GM15510 (cell line): ENCODE data around the gene DOK6.

Source experiments
- POLR2A ChIP-seq: IDR thresholded peaks from 3 replicates; pipeline ENCODE4 v1.6.1; 2011; ENCODE audit warnings: borderline replicate concordance; ENCODE audit not compliant: insufficient read length; ENCODE audit errors: extremely low read depth

Gene DOK6

GRCh38 chr18:69617408-69617807 is 216.7 kb downstream of the DOK6 start:
- TF ChIP-seq POLR2A: no peak

DNA sequence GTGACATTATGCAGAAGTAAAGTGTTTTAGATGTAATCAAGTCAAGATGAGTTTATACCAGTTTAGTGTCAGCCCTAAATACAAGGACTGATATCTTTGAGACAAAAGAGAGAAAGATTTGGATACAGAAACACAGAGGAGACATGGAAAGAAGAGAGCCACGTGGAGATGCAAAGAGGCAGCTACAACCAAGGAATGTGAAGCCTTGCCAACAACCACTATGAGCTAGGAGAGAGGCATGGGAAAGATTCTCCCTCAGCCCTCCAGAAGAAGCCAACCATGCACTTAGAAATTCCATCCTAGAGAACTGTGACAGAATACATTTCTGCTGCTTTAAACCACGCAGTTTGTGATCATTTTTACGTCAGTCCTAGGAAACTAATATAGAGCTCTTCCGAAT is 217.2 kb downstream of the DOK6 start:
- TF ChIP-seq POLR2A: no peak

DNA sequence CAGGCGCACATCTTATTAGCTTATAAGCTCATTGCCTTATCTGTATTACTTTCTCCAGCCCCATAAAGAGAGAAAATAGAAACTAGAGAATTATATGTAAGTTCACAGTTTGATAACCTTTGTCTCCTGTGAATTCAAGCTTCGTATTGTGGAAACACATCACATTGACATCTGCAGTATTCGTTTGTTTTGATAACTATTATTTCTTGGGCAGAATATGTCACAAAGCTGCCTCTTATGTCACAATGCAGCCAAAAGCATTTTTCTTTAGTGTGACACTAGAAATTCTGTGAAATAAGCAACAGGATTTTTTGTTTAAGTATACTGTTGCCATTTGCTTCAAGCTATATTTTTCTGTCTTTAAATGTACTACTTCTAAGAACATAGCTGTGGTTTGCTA is 221.5 kb downstream of the DOK6 start:
- TF ChIP-seq POLR2A: no peak

- no peak for TF ChIP-seq POLR2A
These were observed 222.3 kb downstream of the DOK6 start for GRCh38 chr18:69622961-69623360.

DNA sequence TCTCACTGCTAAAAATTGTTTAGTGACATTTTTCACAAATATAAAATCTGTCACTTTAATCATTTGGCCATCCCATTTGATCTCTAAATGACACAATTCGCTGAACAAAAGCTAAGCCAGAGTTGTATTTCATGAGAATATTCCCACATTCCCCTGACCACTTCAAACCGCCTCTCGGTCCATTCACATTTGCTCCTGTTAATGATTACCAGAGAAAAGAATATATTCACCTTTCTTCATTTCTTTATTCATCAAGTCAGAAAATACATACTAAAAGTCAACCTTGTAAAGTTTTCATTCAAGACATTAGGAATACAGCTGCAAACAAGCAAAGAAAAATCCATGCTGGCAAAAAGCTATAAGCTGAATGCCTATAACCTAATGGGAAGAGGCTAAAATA is 225.5 kb downstream of the DOK6 start:
- no peak for TF ChIP-seq POLR2A

- TF ChIP-seq POLR2A: no peak
These were observed 226.1 kb downstream of the DOK6 start for GRCh38 chr18:69626643-69627242.

GRCh38 chr18:69628774-69629359 is 228.2 kb downstream of the DOK6 start:
- TF ChIP-seq POLR2A: no peak

DNA sequence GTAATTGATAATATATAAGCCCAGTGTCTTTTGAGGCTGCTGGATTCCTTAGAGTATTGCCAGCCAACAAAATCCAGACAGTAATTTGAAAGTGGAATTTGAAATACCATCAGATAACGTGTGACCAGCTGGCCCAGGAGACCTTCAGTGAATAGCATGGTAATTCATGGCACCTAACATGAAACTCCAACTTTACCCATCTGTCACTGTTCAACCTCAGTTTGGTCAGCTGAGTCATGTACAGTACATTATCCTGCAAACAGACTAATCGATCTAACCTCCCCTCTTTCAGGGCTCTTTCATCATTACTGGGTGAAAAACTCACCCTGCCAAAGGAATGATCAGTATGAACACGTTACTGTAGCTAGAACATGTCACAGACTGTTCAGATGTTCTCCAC is 230.6 kb downstream of the DOK6 start:
- TF ChIP-seq POLR2A: no peak

DNA sequence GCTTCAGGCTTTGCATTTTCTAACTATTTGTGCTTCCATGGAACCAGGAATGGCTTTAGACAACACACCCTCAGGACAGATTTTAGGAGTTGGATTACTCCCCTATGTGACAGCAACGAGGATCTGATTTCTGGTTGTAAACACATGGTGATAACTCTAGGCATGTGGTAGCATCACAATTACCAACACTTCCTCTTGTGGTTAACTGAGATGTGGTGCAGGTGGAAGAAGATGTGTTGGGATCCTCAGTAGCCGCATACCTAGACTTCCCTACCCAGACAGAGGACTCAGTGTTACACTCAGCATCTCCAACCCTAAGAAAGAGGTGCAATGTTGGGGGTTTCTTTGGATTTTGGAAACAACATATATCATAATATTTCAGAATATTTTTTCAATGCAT is 234.8 kb downstream of the DOK6 start:
- no peak for TF ChIP-seq POLR2A

- TF ChIP-seq POLR2A: no peak
These were observed 236.0 kb downstream of the DOK6 start for GRCh38 chr18:69636529-69637301.

- no peak for TF ChIP-seq POLR2A
These were observed 237.4 kb downstream of the DOK6 start for GRCh38 chr18:69638056-69638455.

- TF ChIP-seq POLR2A: no peak
These were observed 247.0 kb downstream of the DOK6 start for GRCh38 chr18:69647702-69648101.

DNA sequence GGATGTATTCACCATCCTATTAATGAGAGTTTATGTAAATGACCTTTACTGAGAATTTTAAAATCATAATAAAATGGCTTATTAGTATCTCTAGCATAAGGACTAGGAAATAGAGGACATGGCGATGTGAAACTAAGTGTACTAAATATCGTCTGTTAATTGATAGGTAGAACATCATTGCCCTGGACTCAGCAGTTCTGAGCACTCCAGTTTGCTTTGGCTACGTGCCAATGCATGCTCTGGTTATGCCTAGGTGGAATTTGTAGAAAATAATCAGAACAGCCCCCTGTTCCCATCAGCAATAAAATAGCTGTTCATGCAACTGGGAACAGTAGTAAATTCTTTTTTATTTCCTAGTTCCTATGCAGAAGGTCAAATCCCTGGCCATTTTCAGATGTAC is 247.8 kb downstream of the DOK6 start:
- no peak for TF ChIP-seq POLR2A

GRCh38 chr18:69649684-69650083 is 249.0 kb downstream of the DOK6 start:
- no peak for TF ChIP-seq POLR2A

DNA sequence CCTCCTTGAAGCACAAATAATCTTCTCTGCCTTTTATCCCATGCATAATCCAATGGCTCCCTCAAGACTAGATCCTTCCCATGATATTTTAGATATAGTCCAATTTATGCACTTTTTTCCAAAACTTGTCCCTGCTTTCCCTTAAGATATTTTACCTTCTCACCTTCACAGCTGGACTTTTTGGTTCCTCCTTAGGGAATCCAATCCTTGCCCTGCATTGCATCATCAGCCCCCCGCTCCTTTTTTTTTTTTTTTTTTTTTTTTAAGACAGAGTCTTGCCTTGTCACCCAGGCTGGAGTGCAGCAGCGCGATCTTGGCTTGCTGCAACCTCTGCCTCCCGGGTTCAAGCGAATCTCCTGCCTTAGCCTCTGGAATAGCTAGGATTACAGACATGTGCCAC is 250.6 kb downstream of the DOK6 start:
- TF ChIP-seq POLR2A: no peak

DNA sequence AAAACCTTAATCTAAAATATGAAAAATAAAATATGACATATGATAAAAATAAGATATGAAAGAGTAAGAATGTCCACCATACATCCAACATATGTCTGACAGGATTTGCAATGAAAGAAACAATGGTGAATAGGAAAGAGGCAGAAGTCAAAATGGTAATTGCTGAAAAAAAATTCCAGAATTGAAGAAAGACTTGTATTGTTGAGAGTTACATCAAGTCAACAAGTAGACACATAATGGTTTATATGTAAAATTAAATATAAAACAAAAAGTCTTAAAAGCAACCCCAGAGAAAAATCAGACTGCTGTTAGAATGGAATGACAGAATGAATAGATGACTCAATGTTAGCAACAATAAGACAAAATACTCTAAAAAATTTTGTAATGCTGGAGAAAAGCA is 255.1 kb downstream of the DOK6 start:
- no peak for TF ChIP-seq POLR2A
